Testis (tissue), 3 donors: ENCODE measurements around the gene PCDHGB5. TPM values are rescaled to one million over a fixed set of nuclear protein-coding genes. Genes with fewer than 3 reads are reported as not detected.

Experiments
- DNase-seq: peaks from one replicate; pipeline ENCODE4 v3.0.0-alpha.2; 2019
- H3K27ac ChIP-seq, 2 donors: fragments of 200-600 bp; sonication (generic); one replicate each; pipeline ENCODE4 v1.5.1; 2019
- H3K27me3 ChIP-seq: fragments of 200-600 bp; sonication (generic); one replicate; pipeline ENCODE4 v1.5.1; 2019
- H3K36me3 ChIP-seq: fragments of 200-600 bp; sonication (generic); one replicate; pipeline ENCODE4 v1.5.1; 2017; ENCODE audit warnings: low read depth; ENCODE audit errors: missing control alignments
- H3K4me1 ChIP-seq: fragments of 200-600 bp; sonication (generic); one replicate; pipeline ENCODE4 v1.5.1; 2019
- H3K4me3 ChIP-seq, 2 donors: fragments of 200-600 bp; sonication (generic); one replicate each; pipeline ENCODE4 v1.5.1; 2017 to 2019
- H3K9me3 ChIP-seq: fragments of 200-600 bp; sonication (generic); one replicate; pipeline ENCODE4 v1.5.1; 2017
- POLR2A ChIP-seq: fragments of 450-650 bp; IDR thresholded peaks from one replicate; pipeline ENCODE4 v1.6.1; 2017; ENCODE audit warnings: antibody characterized with exemption, mild to moderate bottlenecking, moderate library complexity
- WGBS, 2 donors: methylation state at CpG; one replicate each; pipeline ENCODE4 v1.1.5; 2018; 5-methylcytosine and 5-hydroxymethylcytosine counted together
- intact Hi-C: fragments of 100-400 bp; cut with DNase I; formaldehyde crosslinking; loops from one replicate; pipeline ENCODE4 v1.15.1; 2023; ENCODE audit warnings: low total_unique reads
- polyA plus RNA-seq: library from polyadenylated mRNA; stranded (reverse); fragments of 350-450 nt; fragmentation: Illumina TruSeq; extraction: RNeasy Lipid Tissue Mini Kit (QIAGEN cat#74804); gene quantifications from one replicate; pipeline ENCODE4 v1.2.3, GENCODE V29; 2014; ENCODE audit warnings: low read depth, low replicate concordance; ENCODE audit not compliant: insufficient read depth
- total RNA-seq, 2 donors: library from RNA; depleted of rRNA; stranded (reverse); fragments of >200 nt; gene quantifications; one replicate each; pipeline ENCODE4 v1.2.3, GENCODE V29; 2016
- TF ChIP-seq, protein P1 (sequence below), 3 experiments: fragments of 450-650 bp in 2 of 3; fragments of 200-600 bp in 1 of 3; sonication (generic) in 1 of 3; IDR thresholded peaks; one replicate each; pipeline ENCODE4 v1.5.1; 2016 to 2019; ENCODE audit warnings: antibody characterized with exemption in 3 of 3, mild to moderate bottlenecking in 2 of 3, moderate library complexity in 1 of 3

The PCDHGB5 gene
- total and polyA plus RNA-seq, 3 donors from 2014 or later: 4.5 to 36.4 (median 28.3) TPM

DNA sequence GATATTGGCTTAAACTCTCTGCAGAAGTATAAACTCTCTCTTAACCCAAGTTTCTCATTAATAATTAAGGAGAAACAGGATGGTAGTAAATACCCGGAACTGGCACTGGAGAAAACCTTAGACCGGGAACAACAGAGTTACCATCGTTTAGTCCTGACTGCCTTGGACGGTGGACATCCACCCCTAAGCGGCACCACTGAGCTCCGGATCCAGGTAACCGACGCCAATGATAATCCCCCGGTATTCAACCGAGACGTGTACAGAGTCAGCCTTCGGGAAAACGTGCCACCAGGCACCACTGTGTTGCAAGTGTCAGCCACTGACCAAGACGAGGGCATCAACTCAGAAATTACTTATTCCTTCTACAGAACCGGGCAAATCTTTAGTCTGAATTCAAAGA, 861 bp downstream of the PCDHGB5 start:
- 12 to 25% methylated on average over 15 of the region's 15 CpGs for WGBS, 2 donors
- no peaks in the 10 kb centered on the region for H3K9me3 ChIP-seq
- intact Hi-C loops: no loop called here
- H3K27me3 ChIP-seq: no peaks in the 10 kb centered on the region
- no peak for DNase-seq
- no peaks in the 10 kb centered on the region for H3K4me1 ChIP-seq
- H3K27ac ChIP-seq: no peak overlapping the region
- H3K4me3 ChIP-seq: no peak overlapping the region
- no peaks in the 10 kb centered on the region for H3K36me3 ChIP-seq
- TF ChIP-seq, protein P1, sequence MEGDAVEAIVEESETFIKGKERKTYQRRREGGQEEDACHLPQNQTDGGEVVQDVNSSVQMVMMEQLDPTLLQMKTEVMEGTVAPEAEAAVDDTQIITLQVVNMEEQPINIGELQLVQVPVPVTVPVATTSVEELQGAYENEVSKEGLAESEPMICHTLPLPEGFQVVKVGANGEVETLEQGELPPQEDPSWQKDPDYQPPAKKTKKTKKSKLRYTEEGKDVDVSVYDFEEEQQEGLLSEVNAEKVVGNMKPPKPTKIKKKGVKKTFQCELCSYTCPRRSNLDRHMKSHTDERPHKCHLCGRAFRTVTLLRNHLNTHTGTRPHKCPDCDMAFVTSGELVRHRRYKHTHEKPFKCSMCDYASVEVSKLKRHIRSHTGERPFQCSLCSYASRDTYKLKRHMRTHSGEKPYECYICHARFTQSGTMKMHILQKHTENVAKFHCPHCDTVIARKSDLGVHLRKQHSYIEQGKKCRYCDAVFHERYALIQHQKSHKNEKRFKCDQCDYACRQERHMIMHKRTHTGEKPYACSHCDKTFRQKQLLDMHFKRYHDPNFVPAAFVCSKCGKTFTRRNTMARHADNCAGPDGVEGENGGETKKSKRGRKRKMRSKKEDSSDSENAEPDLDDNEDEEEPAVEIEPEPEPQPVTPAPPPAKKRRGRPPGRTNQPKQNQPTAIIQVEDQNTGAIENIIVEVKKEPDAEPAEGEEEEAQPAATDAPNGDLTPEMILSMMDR (IDR thresholded peaks at IDR 0.05): no peak

GRCh38 chr5:141399555-141400258, 2.0 kb downstream of the PCDHGB5 start:
- DNase-seq: no peak
- 19 to 35% methylated on average over 4 to 55 of the region's 61 CpGs for WGBS, 2 donors
- intact Hi-C loops: no loop called here
- no peaks in the 10 kb centered on the region for H3K4me1 ChIP-seq
- TF ChIP-seq POLR2A: no peak
- TF ChIP-seq, protein P1 (IDR thresholded peaks at IDR 0.05): no peak
- H3K36me3 ChIP-seq: no peaks in the 10 kb centered on the region
- peak overlapping the region in 1 of 2 donors; percentile 7 for H3K4me3 ChIP-seq
- no peaks in the 10 kb centered on the region for H3K9me3 ChIP-seq
- no peaks in the 10 kb centered on the region for H3K27me3 ChIP-seq
- no peak overlapping the region for H3K27ac ChIP-seq

GRCh38 chr5:141402553-141403243, 5.0 kb downstream of the PCDHGB5 start, which contains the start of gene PCDHGA9:
PCDHGA9 (plus strand) TSS chr5:141402778; CDS start chr5:141402953, 175 bp downstream.
- TF ChIP-seq, protein P1 (IDR thresholded peaks at IDR 0.05): peak in 1 of 3 experiments; percentile 9
- TF ChIP-seq POLR2A: no peak
- Histone ChIP-seq H3K27ac (no peak within 1 kb of the TSS), H3K4me1 (no peaks in the 10 kb centered on the region), H3K4me3 (peak within 1 kb of the TSS in 1 of 2 donors; percentile 0), H3K9me3 (no peaks in the 10 kb centered on the region), H3K36me3 (no peaks in the 10 kb centered on the region), H3K27me3 (no peaks in the 10 kb centered on the region)
- intact Hi-C loops: no loop called here
- no peak for DNase-seq
- WGBS, 2 donors: 6 to 14% methylated on average over 16 to 27 of the region's 27 CpGs

DNA sequence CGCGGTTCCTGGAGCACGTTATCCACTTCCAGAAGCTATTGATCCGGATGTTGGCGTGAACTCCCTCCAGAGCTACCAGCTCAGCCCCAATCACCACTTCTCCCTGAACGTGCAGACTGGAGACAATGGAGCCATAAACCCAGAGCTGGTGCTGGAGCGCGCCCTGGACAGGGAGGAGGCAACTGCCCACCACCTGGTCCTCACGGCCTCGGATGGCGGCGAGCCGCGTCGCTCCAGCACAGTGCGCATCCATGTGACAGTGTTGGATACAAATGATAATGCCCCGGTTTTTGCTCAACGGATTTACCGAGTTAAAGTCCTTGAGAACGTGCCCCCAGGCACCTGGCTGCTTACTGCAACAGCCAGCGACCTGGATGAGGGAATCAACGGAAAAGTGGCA, 5.6 kb downstream of the PCDHGB5 start:
- no peak for DNase-seq
- peak overlapping the region in 1 of 2 donors; percentile 0 for H3K4me3 ChIP-seq
- 20 to 26% methylated on average over 22 of the region's 22 CpGs for WGBS, 2 donors
- intact Hi-C loops: no loop called here
- no peaks in the 10 kb centered on the region for H3K36me3 ChIP-seq
- no peak overlapping the region for H3K27ac ChIP-seq
- H3K9me3 ChIP-seq: no peaks in the 10 kb centered on the region
- no peaks in the 10 kb centered on the region for H3K4me1 ChIP-seq
- no peaks in the 10 kb centered on the region for H3K27me3 ChIP-seq
- TF ChIP-seq, protein P1 (IDR thresholded peaks at IDR 0.05): no peak
